K562 (cell line): ENCODE measurements around the gene WDR90. TPM values are rescaled to one million over a fixed set of nuclear protein-coding genes. Genes with fewer than 3 reads are reported as not detected.
A peak's percentile ranks its signal among the peaks of the same experiment; 100 is the strongest.

Experiments
- ARID4B ChIP-seq: sonication (generic); formaldehyde crosslinking; IDR thresholded peaks from 2 replicates; pipeline ENCODE4 v1.8.0; 2022; ENCODE audit warnings: mild to moderate bottlenecking, missing genetic modification reagents
- CXXC5 ChIP-seq: fragments of 250-450 bp; sonication (Bioruptor Pico); IDR thresholded peaks from 2 replicates; pipeline ENCODE4 v1.8.0; 2022; ENCODE audit warnings: inconsistent platforms, mild to moderate bottlenecking, moderate library complexity
- EP400 ChIP-seq: fragments of 450-650 bp; IDR thresholded peaks from 2 replicates; pipeline ENCODE4 v1.6.1; 2017; ENCODE audit warnings: antibody characterized with exemption, mild to moderate bottlenecking, moderate library complexity
- GABPB1 ChIP-seq: sonication (generic); formaldehyde crosslinking; IDR thresholded peaks from 2 replicates; pipeline ENCODE4 v1.8.0; 2022; ENCODE audit warnings: mild to moderate bottlenecking, missing genetic modification reagents
- MAX ChIP-seq: sonication (generic); formaldehyde crosslinking; IDR thresholded peaks from 2 replicates; pipeline ENCODE4 v1.9.0; 2022; ENCODE audit warnings: mild to moderate bottlenecking, missing genetic modification reagents
- MGA ChIP-seq: fragments of 450-650 bp; IDR thresholded peaks from 2 replicates; pipeline ENCODE4 v1.6.1; 2016; ENCODE audit warnings: mild to moderate bottlenecking, moderate library complexity
- MTA1 ChIP-seq: fragments of 450-650 bp; IDR thresholded peaks from 2 replicates; pipeline ENCODE4 v1.6.1; 2017; ENCODE audit warnings: borderline replicate concordance
- NR2C1 ChIP-seq, 2 experiments: fragments of 450-650 bp; IDR thresholded peaks; 2 replicates each; pipeline ENCODE4 v1.6.1; 2017; ENCODE audit warnings: mild to moderate bottlenecking in 2 of 2, antibody characterized with exemption in 1 of 2, inconsistent platforms in 1 of 2, missing compliant biosample characterization in 1 of 2, missing genetic modification characterization in 1 of 2
- SNIP1 ChIP-seq: fragments of 450-650 bp; IDR thresholded peaks from 2 replicates; pipeline ENCODE4 v1.7.1; 2017; ENCODE audit warnings: low read depth, mild to moderate bottlenecking
- ZNF511 ChIP-seq: sonication (generic); formaldehyde crosslinking; IDR thresholded peaks from 2 replicates; pipeline ENCODE4 v1.8.0; 2022; ENCODE audit warnings: mild to moderate bottlenecking, missing genetic modification reagents
- polyA plus RNA-seq, 8 experiments: library from polyadenylated mRNA; depleted of rRNA in 4 of 8; stranded (reverse) in 5 of 8; unstranded in 3 of 8; fragments of >200 nt; fragmentation: Nextera tagmentation in 2 of 8; fragmentation: Illumina TruSeq in 1 of 8; extraction: Ambion mirVana in 2 of 8; extraction: Trizol in 1 of 8; gene quantifications; 2 replicates each; pipeline versions ENCODE4 v1.2.1 to v1.2.3, GENCODE V29; 2011 to 2014; ENCODE audit warnings: inconsistent platforms in 1 of 8, missing spikeins in 1 of 8
- total RNA-seq, 7 experiments: library from RNA; depleted of rRNA in 6 of 7; stranded (reverse); fragments of >200 nt in 6 of 7; fragmentation: Illumina TruSeq in 2 of 7; extraction: Trizol in 2 of 7; gene quantifications; 2 replicates each; pipeline versions ENCODE4 v1.2.1 to v1.2.3, GENCODE V29; 2011 to 2021; ENCODE audit warnings: low replicate concordance in 1 of 7

Gene WDR90
- total and polyA plus RNA-seq, 9 of the 15 experiments (the other 6 are each of a cell fraction or from before 2014, with no cell fraction given) = 0.44 to 12.6 (median 3.3) TPM

- TF ChIP-seq ARID4B (0 out of 2 replicates have a peak, but pooled peaks have one; percentile 42), CXXC5 (peak; percentile 78), SNIP1 (no peak), GABPB1 (CRISPR knock-in tag) (no peak), MGA (peak; percentile 97), ZNF511 (CRISPR knock-in tag) (0 out of 2 replicates have a peak, but pooled peaks have one; percentile 56), MAX (CRISPR knock-in tag) (peak; percentile 93), MTA1 (no peak), NR2C1 (IDR thresholded peaks at IDR 0.05) (no peak), NR2C1 (tag; IDR thresholded peaks at IDR 0.05) (no peak; the same call in 1 of the 2 replicates), EP400 (peak; percentile 68; the same call in 1 of the 2 replicates)
Observed at GRCh38 chr16:681746-682427, 32.7 kb downstream of the WDR90 start (continued).
